ENCODE data around the gene XPC. TPM values are rescaled to one million over a fixed set of nuclear protein-coding genes. Genes with fewer than 3 reads are reported as not detected.

The XPC gene
- total and polyA plus RNA-seq, 2 of the 8 experiments (the other 6 are each of a cell fraction or from before 2014, with no cell fraction given) = 8.8 to 27.3 TPM

- TF ChIP-seq SP1 (IDR thresholded peaks at IDR 0.05; ENCODE audit: low read depth, low read length) (no peak), GABPA (IDR thresholded peaks at IDR 0.05; ENCODE audit: borderline replicate concordance, insufficient read depth, low read length) (no peak), ATF3 (IDR thresholded peaks at IDR 0.05; ENCODE audit: insufficient read depth, low read depth, low read length) (no peak), BRCA1 (IDR thresholded peaks at IDR 0.05; ENCODE audit: low read depth, low read length) (no peak), CTCF (IDR thresholded peaks at IDR 0.05; ENCODE audit: control extremely low read depth in 1 of 3, insufficient read depth in 1 of 3, low read depth in 1 of 3, low read length in 3 of 3) (no peak), POLR2A (IDR thresholded peaks at IDR 0.05; ENCODE audit: control extremely low read depth in 1 of 2, low read depth in 2 of 2, low read length in 2 of 2) (no peak)
Measured at GRCh38 chr3:14156201-14156600, 22.2 kb downstream of the XPC start (continued).

Data from H1 (cell line).